GM21528 (cell line): ENCODE measurements around the gene KCNK10.

Source experiments
- ATAC-seq: cut with Tn5 transposase; IDR thresholded peaks from one replicate; pipeline ENCODE4 v1.9.1; 2021; ENCODE audit warnings: mild to moderate bottlenecking, moderate library complexity; ENCODE audit not compliant: unreplicated experiment, low FRiP score

KCNK10 gene

GRCh38 chr14:88323086-88323522 is at the start of gene KCNK10:
Gene KCNK10, minus strand, starts transcription at chr14:88323269. Its CDS starts 471 bp downstream, at chr14:88322798.
- peak; percentile 40 for ATAC-seq

- ATAC-seq = no peak
Observed at GRCh38 chr14:88369496-88369895, 46.4 kb upstream of the KCNK10 start.

GRCh38 chr14:88364710-88365413 is 41.8 kb upstream of the KCNK10 start:
- ATAC-seq = no peak

GRCh38 chr14:88363644-88364043 is 40.6 kb upstream of the KCNK10 start:
- ATAC-seq = no peak

GRCh38 chr14:88359500-88359899 is 36.4 kb upstream of the KCNK10 start:
- ATAC-seq = no peak

- no peak for ATAC-seq
Observed at GRCh38 chr14:88354358-88354757, 31.3 kb upstream of the KCNK10 start.

- ATAC-seq = no peak
Observed at GRCh38 chr14:88352698-88353097, 29.6 kb upstream of the KCNK10 start.

- no peak for ATAC-seq
Observed at GRCh38 chr14:88351966-88352691, 29.1 kb upstream of the KCNK10 start.

- no peak for ATAC-seq
Observed at GRCh38 chr14:88348546-88348945, 25.5 kb upstream of the KCNK10 start.

GRCh38 chr14:88346048-88346639 is 23.1 kb upstream of the KCNK10 start:
- no peak for ATAC-seq

GRCh38 chr14:88342980-88343379 is 19.9 kb upstream of the KCNK10 start:
- ATAC-seq = no peak

- no peak for ATAC-seq
Observed at GRCh38 chr14:88340357-88340756, 17.3 kb upstream of the KCNK10 start.

GRCh38 chr14:88333036-88333435 is 10.0 kb upstream of the KCNK10 start:
- no peak for ATAC-seq

- no peak for ATAC-seq
Observed at GRCh38 chr14:88327497-88327896, 4.4 kb upstream of the KCNK10 start.

- no peak for ATAC-seq
Observed at GRCh38 chr14:88326352-88327103, 3.5 kb upstream of the KCNK10 start.

- no peak for ATAC-seq
Observed at GRCh38 chr14:88325883-88326282, 2.8 kb upstream of the KCNK10 start.

- ATAC-seq = no peak
Observed at GRCh38 chr14:88324930-88325329, 1.9 kb upstream of the KCNK10 start.

GRCh38 chr14:88324491-88324890 is 1.4 kb upstream of the KCNK10 start:
- ATAC-seq = no peak

GRCh38 chr14:88323523-88324199 is 592 bp upstream of the KCNK10 start:
- ATAC-seq = peak; percentile 94

GRCh38 chr14:88322504-88323085 is 474 bp downstream of the KCNK10 start:
- no peak for ATAC-seq
